ENCODE measurements around the gene ZNF827.

GRCh38 chr4:145762719-145763118 is 175.9 kb downstream of the ZNF827 start:
- TF ChIP-seq CTCF (optimal IDR thresholded peaks at IDR 0.05 in 1 of 3, IDR thresholded peaks at IDR 0.05 in 1 of 3, conservative IDR thresholded peaks at IDR 0.05 in 1 of 3; ENCODE audit: extremely low read depth in 1 of 3, insufficient read depth in 2 of 3, low read length in 3 of 3) (no peak), EZH2 (IDR thresholded peaks at IDR 0.05; ENCODE audit: low read length) (no peak)
